Measurements from ENCODE around the gene ACSL5.
A peak's percentile ranks its signal among the peaks of the same experiment; 100 is the strongest.
"Not testable (repeated sequence)": the region's sequence is repeated elsewhere in the genome, so short reads cannot be mapped to it uniquely, and the experiment has no call there.

Gene ACSL5

DNA sequence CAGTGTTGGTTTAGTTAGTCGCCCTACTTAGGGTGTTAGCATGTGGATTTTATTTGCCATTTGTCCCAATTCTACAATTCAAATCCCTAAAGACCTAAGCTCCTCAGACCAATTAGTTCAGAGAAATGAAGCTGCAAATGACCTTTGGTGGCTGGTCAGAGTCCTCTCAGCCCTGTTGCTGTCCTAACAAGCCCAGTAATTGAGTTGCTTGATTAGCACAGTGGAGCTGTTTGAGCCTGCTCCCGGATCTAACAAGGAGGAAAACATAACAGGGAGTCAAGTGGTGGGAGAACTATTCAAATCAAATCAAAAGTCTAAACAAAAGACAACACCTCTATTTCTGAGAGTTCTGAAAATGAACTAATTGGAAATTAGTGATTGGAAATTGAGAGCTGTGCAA, 50.7 kb downstream of the ACSL5 start:
- no peak for DNase-seq

DNA sequence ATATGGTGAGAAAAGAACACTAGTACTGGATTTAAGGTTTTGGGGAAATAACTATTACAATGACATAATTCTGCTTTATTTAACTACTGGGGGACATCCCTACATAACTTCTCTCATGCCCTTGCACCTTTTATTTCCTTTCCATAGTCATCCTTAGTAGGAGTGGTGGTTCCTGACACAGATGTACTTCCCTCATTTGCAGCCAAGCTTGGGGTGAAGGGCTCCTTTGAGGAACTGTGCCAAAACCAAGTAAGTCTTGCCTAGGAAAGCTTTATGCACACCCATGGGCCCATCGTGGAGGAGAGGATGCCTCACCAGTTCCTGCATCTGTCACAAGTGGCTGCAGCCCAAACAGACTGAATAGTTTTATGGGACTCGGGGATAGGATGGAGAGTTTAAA, 52.2 kb downstream of the ACSL5 start:
- DNase-seq: no peak

DNA sequence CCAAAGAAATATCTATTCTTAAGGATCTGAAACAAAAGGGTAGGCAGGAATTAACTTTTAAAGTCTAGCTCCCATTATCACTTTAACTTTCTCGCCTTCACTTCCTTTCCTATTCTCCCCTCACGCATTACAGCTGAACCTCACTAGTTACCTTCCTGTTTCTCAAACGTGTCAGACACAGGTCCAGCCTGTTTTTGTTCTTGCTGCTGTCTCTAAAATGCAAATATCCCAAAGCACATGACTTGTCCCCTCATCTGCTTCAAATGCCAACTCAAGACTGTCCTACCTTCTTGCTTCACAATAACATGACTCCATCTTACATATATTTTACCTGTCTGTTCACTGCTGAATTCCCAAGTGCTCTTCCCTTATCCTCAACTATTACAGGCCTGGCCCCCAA, 55.2 kb downstream of the ACSL5 start:
- DNase-seq: no peak

DNA sequence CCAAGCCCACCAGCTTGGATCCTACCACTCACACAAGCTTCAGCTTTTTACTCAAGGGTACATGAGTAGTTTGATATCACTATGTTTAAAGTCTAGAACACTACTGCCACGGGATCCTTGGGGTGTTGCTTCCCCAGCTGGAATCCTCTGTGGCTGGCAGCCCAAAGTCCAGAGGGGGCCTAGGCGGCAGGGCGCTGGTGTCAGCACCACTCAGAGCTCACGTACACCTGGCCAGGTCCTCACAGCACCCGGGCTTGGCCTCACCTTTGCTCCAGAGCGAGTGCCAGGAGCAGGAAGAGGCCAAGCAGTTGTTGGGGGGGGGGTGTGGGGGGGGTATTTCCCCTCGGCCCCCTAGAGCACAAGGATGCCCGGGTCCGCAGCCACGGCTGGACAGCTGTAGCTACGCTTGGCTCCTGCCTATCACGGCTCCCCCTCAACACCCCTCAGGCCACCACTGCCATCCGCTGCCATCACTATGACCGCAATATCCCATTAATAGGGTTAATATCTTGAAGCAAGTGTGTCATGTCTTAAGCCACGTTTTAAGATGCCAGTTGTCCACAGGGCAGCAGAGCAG, 55.8 kb downstream of the ACSL5 start:
- DNase-seq: no peak

DNA sequence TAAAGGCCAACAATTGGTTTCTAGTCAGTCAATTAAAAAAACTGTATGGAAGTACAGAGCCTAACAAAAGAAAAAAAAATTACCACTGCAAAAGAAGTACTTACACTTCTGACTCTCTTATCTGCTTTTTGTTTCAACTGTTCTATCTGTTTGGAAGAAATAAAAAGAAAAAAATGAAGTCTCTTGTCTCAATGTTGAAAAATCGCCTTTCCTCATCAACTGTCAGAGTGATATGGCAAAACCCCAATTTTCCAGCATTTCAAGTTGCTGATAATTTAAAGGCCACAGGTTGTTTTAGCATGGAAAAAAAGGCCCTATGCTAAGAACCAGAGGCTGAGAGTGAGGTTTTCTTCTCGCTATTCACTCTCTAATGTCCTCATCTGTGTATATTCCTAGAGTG, 59.2 kb downstream of the ACSL5 start:
- DNase-seq: no peak

DNA sequence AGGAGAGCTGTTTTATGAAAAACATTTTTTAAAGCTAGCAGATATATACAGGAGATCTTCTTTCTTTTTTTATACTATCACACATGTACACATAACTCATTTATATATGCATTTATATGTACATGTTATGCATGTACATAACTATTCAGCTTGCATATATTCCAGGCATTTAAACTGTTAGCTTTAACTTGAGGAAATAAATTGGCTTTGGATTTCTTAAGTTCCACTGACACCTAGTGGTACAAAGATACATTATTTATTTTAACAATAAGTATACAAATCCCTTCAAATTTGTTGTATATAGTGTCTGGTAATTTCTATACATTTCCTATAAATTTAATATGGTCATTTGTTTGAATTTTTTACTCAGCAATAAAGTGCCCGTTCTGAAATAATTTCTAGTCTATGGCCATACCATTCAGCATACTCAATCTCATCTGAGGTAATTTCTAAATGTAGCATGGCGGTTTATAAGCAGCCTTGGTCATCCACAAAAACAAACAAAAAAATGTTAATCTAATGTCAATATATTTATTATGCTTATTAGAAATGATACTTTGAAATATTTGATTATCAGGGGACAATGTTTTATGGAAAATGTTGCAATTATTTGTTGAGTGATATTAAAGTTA, 61.2 kb downstream of the ACSL5 start:
- peak in 1 of 2 donors; percentile 22 for DNase-seq

DNA sequence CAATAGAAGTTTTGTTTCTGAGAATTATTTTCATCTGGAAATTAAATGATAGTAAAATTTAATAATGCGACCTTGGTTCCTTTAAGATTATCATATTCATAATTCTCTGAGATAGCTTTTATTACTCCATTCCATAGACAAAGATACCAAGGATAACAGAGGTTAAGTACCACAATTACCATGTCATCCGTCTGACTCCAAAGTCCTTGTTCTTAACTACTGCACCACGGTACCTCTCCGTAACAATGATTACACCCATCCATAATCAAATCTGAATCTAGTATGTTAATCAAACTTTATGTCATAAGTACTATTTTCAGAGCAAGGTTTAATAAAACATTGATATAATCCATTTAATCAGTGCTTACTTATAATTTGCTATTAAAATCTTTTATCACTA, 64.4 kb downstream of the ACSL5 start:
- DNase-seq: no peak

DNA sequence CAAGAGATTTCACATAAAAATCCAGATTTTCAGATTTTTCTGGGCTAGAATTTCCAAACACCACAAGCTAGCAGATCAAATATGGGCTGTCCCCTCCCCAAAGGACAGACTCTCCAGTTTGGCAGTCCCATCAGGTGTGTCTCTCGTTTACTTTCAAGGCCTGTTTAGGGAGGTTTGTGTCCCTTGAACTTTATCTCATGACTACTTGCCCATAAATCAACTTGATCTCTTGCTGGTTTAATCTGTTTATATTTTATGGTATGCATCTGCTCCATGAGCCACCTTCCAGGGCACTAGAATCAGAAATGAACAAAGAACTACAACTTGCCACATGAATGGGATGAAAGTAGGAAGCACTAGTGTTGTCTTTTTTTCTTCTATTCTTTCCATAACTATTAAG, 67.6 kb downstream of the ACSL5 start:
- DNase-seq: no peak

DNA sequence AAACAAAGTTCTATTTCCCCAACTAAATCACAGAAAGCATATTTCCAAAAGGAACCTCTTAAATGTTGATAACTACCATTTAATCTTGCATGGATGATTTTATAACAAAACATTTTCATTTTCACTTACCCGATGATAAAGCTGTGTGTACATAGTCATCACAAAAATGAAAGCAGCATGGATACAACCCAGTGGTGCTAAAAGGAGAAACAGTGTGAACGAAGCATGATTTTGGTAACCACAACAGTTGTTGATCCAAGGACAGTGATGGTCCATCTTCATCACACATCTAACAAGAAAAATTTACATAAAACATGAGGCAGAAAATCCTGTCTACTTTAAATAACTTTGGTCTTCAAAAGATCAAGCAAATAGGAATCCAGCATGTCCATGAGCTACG, 68.1 kb downstream of the ACSL5 start:
- DNase-seq: no peak

DNA sequence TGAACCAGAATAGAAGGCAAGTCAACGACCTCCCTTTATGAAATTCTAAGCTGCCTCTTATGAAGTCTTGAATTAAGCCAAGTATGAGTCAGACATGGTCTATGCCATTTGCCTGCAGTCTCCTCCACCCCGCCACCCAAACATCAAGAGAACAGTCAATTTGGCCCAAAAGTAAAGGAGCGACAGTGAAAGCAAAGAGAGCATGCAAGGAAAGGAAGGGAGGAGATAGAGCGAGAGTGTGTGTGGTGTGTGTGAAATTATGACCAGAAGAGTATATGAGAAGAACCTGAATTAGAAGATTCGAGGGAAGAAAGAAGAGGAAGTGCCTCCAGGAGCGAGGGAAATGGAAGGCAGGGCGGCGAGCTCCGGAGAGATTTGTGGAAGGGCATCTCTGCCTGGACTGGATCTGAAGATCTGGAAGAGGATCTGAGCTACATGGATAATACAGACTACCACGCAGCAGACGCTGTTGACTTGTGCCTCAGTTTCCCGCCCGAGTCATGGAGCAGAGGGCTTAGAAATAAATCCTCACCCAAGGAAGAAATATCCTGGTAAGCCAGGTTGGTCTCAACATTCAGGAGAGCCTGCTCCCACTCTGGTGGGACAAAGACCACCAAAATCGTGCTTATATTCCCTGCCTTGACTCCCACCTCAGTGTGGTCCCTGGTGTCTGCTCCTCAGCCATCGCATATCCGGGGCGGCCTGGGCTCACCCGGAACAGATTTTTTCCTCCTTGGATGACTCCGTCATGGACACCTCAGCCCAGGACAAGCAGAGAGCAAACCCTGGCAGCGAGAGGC, 72.3 kb downstream of the ACSL5 start:
- peak; percentile 23 to 25 for DNase-seq

DNA sequence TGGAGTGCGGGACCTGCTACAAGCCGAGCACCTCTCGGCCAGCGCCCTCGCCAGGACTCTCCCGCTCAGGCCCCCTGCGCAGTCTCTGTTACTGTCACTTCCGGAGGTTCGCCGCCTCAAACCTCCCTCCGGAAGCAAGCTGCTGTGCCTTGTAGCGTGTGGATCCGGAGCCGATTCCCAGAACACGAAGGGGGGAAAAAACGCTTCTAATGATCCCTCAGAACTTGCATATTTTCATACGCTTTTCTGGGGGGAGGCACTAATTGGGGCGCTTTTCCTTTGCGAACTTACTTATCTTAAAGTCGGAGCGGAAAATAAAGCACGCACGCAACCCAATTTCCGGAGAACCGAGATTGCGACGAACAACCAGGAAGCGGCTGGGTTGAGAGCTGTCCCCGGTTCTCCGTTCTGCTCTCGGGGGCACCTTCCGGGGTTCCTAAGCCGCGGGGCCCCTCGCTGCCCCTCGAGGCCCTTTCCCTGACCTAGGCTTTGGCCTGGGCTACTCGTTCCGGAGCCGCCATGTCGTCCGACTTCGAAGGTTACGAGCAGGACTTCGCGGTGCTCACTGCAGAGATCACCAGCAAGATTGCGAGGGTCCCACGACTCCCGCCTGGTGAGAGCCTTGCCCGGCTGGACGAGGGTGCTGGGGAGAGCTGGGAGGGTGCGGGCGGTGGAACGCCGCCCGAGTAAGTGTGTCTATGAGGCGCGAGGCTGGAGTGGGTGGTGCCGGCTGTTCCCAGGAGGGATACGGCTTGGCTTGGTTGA, 73.1 kb downstream of the ACSL5 start, which contains the start of the genes VTI1A and ZDHHC6:
Gene VTI1A, plus strand, starts transcription at position 361 of the 765 bp plus-strand sequence. Its CDS starts 159 bp downstream, at position 520.
Gene ZDHHC6, minus strand, starts transcription at position 60 of the 765 bp plus-strand sequence. CDS start 1,478 bp downstream, outside the sequence.
- peak; percentile 82 to 94 for DNase-seq

DNA sequence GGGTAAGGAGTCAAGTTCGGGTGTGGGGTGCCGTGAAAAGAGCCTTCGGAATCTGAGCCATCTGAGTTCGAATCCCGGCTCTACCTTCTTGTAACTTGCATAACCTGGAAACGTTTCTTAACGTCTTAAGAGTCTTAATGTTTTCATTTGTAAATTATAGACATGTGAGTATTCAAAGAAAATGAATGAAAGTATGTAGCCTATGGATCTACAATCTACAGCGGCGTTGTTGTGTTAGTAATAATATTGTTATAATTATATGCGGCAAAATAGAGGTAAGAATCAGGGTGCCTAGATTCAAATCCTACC, 73.7 kb downstream of the ACSL5 start:
- no peak for DNase-seq

DNA sequence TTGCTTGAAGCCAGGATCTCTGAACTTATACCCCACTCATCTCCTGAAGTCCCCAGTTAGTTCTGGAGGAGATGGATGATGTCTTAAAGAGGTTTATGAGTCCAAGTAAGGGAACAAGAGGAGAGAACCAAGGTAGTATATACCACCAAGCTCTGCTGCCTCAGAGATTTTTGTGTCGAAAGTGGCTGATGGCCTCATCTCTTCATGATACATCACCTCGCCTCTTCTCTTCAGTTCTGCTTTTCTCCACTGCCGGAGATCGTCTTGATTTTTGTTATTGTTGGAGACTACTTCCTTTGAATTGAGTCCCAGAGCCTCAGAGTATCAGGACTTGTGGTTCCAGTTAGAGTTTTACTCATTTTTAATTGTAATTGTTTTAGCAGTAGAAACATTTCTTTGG, 75.0 kb downstream of the ACSL5 start:
- no peak for DNase-seq

DNA sequence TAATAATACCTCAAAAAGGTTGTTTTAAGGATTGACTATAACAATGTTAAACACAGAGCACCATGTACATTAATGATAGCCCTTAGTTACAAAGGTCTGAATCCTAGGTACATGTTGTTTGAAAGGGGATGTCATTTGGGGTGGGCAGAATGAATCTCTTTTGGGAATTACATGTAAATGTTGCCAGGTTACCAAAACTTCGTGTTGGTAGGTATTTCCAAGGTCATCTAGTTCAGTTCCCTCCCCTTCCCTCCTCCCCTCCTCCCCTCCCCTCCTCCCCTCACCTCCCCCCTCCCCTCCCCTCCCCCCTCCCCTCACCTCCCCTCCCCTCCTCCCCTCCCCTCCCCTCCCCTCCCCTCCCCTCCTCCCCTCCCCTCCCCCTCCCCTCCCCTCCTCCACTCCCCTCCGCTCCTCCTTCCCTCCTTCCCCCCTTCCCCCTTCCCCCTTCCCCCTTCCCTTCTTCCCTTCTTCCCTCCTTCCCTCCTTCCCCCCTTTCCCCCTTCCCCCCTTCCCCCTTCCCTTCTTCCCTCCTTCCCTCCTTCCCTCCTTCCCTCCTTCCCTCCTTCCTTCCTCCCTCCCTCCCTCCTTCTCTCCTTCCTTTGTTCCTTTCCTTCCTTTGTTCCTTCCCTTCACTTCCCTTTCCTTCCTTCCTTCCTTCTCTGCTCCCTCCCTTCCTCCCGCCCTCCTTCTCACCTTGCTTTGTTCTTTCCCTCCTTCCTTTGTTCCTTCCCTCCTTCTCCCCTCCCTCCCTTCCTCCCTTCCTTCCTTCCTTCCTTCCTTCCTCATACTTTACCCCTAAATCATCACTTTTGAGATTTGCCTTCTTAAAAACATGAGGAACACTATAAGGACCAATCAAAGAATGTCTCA, 81.2 kb downstream of the ACSL5 start:
- no peak for DNase-seq

DNA sequence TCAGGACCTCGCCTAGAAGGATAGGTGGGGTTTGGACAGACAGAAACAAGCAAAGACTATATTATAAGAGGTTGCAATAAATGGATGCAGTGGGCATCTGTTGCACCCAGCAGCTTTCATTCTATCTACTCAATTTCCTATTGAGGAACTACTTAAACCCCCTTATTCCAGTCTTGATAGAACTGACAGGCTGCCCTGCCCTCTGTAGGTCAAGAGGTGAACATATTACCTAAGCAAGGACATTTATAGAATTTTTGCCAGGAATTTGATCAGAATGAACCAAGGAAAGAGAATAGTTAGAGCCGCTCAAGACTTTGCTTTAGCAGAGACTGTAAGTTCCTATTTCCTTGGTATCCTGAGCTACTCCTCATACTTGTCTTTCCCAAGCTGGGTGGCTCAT, 82.6 kb downstream of the ACSL5 start:
- DNase-seq: no peak

DNA sequence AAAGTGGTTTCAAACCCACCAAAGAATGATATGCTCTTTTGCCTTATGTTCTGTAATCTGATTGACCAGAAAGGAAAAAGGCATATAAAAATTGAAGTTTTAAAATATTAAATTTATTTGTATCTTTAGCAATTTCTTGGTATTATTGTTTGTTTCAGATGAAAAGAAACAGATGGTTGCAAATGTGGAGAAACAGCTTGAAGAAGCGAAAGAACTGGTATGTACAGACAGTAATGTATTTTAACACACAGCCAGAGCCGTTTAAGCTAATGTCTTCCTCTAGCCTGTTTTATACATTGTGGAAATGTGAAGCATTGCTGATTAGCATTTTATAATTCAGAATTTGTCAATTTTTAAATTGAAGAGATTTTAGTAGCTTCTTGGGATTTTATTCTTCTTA, 86.5 kb downstream of the ACSL5 start:
- no peak for DNase-seq

DNA sequence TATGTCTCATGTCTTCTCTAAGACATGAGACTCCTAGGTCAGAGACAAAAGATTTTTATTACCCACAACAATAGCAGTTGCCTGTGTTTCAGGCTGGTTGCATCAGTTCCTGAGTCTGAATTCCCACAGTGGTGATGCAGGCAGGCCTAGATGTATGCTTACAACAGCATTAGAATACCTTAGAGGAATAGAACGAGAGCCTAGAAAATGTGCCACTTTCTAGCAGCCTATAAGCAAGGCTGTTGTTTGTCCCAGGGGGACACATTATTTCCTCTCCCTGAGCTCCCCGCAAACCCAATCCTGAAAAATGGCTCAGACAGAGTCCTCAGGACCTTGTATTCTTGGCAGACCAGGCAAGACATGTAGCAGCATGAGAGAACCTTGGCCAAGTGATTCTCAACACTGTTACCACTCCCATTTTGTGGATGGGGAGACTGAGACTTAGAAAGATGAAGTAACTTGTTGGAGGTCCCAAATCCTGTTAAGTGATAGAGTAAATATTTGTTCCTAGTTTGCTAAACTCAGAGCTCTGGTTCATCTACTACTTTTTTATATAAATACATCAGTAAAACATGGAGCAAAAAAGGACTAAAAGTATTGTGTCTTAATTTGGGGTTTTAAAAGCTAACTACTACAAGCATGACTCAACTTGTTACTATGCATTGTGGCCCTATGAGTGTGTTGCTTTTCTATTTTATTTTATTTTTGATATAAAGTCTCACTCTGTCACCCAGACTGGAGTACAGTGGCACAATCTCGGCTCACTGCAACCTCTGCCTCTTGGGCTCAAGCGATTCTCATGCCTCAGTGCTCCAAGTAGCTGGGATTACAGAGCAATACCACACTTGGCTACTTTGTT, 87.3 kb downstream of the ACSL5 start:
- no peak for DNase-seq

DNA sequence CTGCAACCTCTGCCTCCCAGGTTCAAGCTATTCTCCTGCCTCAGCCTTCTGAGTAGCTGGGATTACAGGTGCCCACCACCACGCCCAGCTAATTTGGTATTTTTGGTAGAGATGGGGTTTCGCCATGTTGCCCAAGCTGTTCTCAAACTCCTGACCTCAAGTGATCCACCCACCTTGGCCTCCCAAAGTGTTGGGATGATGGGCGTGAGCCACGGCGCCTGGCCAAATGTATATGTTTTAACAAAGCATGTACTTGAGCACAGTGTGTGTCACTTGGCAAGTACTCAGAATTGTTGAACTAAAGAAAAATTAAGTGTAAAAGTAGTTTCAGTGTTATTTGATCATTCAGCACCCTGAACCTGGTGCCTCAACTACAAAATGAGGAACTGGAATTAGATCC, 90.2 kb downstream of the ACSL5 start:
- DNase-seq: not testable (repeated sequence)

DNA sequence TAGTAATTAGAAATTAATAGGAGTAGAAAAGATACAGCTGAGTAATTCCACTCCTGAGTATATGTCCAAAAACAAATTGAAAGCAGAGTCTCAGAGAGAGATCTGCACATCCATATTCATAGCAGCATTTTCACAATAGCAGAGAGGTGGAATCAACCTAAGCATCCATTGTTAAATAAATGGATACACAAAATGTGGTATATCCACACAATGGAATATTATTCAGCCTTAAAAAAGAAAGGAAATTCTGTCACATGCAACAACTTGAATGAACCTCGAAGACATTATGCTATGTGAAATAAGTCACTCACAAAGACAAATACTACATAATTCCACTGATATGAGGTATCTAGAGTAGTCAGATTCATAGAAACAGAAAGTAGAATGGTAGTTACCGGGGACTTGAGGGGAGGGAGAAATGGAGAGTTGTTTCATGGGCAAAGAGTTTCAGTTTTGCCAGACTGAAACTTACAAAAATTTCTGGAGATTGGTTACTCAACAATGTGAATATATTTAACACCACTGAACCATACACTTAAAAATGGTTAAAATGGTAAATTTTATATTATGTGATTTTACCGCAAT, 91.5 kb downstream of the ACSL5 start:
- DNase-seq: no peak

DNA sequence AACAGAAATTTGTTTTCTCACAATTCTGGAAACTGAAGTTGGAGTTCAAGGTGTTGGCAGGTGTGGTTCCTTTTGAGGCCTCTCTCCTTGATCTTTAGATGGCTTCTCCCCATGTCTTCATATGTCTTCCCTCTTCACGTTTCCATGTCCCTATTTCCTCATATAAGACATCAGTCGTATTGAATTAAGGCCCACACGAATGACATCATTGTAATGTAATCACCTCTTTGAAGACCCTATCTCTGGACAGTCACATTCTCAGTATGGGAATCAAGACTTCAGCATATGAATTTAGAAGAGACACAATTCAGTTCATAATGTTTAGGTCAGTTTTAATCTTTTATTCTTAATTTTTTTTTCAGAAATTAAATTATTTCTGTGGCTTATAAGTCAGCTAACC, 92.9 kb downstream of the ACSL5 start:
- no peak for DNase-seq

DNA sequence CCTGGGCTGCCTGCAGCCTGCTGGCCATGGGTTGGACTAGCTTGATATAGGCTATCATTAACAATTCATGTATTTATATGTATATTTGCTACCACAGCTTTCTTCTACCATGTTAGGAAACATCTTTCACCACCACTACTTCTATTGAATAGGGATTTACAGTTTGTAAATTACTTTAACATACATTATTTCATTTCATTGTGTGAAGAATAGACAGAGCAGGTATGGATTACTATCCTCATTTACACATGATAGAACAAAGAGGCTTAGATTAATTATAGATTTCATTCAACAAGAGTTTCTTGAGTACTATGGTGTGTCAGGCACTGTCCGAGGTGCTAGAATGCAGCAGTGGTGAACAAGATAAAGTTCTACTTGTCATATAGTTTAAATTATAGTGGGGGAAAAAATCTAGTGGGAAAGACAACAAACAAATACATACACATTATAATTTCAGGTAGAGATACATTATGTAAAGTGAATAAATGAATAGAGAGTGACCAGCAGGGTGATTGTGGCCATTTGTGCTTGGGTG, 93.7 kb downstream of the ACSL5 start:
- no peak for DNase-seq

Data from bone marrow (tissue), 2 donors.